Hematopoietic multipotent progenitor cell treated with erythropoietin and hydrocortisone succinate and interleukin-3 and kit ligand, for 8 days (in vitro differentiated cells): ENCODE results near the gene CCDC149.

Source experiments
- DNase-seq: peaks from one replicate; pipeline ENCODE4 v3.0.0-alpha.2; 2015

Gene CCDC149

DNA sequence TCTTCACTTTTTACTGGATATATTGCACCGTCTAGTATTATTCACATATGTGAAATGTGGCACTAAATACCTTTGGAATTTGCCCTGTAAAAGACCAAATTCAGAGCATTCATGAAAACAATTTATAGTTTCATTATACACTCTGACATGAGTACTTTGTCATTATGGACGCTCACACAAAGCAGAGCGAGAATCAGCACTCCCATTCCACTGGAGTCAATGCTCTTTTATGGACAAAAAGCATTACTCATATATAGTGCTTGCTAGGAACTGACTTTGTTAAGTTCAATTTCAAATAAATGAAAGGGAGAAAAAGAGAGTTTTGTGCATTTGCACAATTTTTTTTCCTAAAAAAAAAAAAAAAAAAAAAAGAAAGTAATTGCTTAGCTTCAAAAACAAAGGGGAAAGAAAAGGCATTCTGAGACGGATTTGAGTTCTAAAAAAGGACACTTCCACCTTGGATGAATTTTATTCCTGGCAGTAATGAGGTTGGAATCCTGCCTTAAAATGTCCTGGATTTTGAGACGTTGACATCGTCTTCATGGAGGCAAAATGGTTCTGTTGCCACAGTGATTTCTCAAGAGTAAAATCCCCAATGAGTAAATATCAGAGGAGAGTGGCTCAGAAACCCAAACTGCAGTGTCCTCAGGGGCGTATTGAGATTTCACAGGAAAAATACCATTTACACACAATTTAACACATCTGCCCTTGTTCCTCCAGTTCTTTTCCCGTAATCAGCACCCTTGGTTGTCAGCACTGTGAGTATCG lies 34.8 kb downstream of the CCDC149 start:
- no peak for DNase-seq

DNA sequence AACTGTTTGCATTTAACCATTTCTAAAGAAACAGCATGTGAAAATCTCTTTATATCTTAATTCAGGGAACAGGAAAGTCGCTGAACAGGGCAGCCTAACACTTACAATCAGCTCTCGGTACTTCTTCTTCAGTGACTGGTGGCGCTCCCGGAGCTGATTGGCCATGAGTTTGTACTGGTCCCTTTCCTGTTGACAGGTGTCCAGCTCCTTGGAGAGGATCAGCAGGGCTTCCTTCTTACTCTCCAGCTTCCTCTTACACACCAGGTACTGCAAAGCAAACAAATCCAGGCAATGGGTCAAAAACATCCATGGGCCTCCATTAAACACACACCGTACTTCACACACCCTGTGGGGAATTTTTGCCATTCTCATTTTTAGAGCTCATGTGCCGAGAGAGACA lies 36.4 kb downstream of the CCDC149 start:
- DNase-seq = no peak

- no peak for DNase-seq
Measured at GRCh38 chr4:24872720-24873119, 40.1 kb downstream of the CCDC149 start.

DNA sequence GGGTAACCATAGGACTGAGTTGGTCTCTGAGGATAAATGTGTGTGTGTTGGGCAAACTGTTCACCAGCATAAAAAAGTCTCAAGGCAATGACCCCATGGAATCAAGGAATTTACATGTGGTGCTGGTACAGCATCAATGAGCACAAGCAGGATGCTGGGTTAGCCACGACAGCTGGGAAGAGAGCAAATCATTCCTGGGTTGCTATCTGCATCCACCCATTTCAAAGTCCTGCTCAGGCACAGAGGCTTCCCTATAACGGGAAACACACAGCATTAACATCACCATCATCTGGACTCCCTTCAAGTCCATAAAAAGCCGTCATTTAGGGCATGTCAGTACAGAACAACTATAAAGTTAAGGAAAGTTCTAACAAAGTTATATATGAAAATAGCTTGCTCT lies 41.6 kb downstream of the CCDC149 start:
- no peak for DNase-seq

DNA sequence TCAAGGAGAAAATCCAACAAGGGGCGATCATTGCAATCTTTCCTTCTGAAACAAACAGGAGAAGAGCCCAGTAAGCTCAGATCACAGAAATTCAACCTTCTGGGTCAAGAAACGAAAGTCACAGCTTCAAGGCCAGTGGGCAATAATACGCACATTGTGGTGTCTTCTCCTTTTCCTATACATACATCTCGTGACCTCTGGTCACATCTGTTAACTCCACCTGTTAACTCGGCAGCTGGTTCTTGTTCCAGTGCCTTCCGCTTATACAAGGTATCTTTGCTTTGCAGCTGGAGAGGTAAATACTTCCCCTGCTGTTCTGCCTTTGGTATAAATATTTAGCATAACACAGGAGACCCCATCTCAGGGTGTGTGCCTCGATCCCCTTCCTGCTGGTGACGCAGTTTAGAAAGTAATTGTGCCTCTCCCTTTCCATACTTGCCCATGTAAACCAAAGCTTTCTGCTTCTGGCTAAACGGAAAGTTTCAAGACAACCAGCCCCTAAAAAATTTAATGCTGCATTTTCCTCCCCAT lies 45.0 kb downstream of the CCDC149 start:
- no peak for DNase-seq

DNA sequence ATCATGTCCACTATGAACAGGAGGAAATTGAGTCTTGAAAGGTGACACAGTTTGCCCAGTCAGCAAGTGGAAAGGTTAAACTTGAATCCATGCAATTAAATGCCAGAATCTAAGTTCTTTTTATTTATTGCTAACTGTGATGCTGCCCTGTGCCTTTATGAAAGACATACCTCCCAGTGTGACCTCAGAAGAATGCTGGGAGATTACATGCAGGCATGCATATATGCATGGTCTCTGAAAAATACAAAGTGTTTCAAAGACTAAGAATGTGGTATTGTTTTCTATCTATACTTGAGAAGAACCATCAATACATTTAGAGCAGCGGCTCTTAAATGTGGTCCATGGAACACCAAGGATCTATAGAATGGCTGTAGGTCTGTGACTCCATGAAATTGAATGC lies 45.6 kb downstream of the CCDC149 start:
- DNase-seq = no peak

GRCh38 chr4:24865401-24865800 lies 47.4 kb downstream of the CCDC149 start:
- no peak for DNase-seq

GRCh38 chr4:24863799-24864198 lies 49.0 kb downstream of the CCDC149 start:
- DNase-seq = no peak

DNA sequence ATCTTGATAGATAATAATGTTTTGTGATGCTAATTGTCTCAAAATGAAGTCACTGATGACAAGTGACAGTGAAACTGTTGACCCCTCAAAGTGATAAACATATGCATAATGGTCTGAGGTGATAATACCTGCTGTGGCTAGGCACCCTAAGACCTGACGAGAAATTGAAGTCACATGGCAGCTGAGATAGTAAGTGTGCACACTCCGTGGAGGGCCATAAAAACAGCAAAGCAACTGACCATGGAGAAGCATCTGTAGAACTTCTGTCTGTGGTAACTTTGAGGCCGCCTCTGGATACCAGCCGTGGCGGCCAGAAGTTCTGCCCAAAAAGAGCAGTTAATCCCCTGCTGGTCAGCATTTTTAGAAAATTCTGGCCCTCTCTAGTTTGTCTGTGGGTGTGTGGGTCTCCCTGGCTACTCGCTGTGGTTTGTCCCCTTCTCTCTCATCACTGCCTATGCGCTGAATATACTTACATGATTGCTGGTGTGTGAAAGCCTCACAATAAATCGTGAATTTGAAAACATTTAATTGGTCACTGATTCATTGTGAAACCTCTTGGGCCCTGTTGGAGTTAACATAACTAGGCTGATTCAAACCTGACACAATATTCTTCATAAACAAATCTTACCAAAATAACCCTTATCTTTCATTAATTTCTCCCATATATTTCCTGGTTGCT lies 50.6 kb downstream of the CCDC149 start:
- no peak for DNase-seq

DNA sequence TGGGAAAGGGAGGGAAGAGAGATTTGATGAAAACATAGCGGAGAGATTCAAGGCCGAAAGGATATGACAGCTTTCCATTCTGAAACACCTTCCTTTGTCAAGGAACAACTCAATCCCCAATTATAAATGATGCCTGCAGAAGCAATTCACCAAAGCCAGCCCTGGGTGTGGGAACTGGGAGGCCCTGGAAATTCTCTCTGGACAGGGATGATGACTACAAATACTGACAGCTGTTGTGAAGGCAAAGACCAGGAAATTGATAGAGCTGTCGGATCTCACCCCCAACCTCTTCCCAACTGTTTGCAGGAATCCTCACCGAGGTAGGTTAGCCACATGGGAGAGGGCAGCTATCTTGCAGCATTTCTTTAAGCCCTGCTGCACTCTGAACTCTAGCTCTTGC lies 54.3 kb downstream of the CCDC149 start:
- no peak for DNase-seq

GRCh38 chr4:24858026-24858425 lies 54.8 kb downstream of the CCDC149 start:
- DNase-seq = no peak

DNA sequence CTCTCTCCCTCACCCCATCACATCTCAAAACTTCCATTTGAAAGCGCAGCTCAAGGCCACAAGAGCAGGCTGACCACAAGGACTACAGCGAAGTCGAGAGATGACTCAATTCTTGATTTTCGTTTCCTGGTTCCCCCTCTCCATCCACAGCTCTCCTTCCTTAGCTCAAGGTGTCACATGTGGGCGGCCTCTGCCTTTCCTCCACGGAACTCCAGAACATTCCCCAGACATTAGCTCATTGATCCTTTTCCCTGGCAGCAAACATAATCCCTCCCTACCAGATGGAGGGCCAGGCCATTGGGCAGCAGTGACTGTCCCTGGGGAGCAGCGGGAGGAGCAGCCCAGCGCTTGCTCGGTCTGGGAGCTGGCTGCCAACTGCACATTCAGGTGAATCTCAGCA lies 56.3 kb downstream of the CCDC149 start:
- no peak for DNase-seq

DNA sequence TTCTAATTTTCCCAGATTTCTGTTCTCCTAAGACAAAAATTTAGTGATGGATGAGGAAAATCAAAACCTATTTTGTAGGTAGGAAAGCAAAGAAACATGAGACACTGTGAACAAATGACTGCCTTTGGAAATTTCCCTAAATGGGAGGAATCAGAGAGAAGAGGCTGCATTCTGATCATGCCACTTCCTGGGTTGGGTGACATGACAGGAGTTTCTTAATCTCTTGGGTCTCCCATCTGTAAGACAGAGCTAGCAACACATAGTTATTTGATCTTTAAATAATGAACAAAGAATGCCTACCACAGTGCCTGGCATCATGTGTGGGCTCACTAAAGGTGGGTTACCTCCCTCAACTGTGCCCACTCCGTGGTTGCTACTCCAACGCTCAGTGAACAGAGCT lies 57.1 kb downstream of the CCDC149 start:
- no peak for DNase-seq

- no peak for DNase-seq
Measured at GRCh38 chr4:24853142-24853541, 59.7 kb downstream of the CCDC149 start.

- no peak for DNase-seq
Measured at GRCh38 chr4:24850674-24851073, 62.2 kb downstream of the CCDC149 start.

GRCh38 chr4:24849756-24850155 lies 63.1 kb downstream of the CCDC149 start:
- no peak for DNase-seq

DNA sequence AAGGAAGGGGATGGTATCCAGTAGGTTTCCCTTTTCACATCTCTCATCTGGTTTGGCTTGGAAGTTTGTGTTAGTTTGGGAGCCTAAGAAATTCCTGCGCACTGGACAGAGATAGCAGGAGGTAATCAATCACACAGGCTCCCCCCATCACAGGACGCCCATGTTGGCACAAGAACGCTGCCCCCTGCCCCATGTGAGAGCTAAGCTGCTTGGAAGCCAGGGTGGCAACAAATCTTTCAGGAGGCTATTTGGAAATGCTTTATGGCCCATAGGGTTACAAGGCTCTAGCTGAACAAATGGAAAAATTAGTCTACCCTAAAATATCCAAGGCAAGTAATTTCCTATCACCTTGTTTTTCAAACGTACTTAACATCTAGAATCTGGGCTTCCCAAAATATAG lies 63.5 kb downstream of the CCDC149 start:
- DNase-seq = no peak

- DNase-seq = no peak
Measured at GRCh38 chr4:24846716-24847115, 66.1 kb downstream of the CCDC149 start.

GRCh38 chr4:24845902-24846301 lies 66.9 kb downstream of the CCDC149 start:
- DNase-seq = no peak

GRCh38 chr4:24845132-24845531 lies 67.7 kb downstream of the CCDC149 start:
- DNase-seq = no peak

DNA sequence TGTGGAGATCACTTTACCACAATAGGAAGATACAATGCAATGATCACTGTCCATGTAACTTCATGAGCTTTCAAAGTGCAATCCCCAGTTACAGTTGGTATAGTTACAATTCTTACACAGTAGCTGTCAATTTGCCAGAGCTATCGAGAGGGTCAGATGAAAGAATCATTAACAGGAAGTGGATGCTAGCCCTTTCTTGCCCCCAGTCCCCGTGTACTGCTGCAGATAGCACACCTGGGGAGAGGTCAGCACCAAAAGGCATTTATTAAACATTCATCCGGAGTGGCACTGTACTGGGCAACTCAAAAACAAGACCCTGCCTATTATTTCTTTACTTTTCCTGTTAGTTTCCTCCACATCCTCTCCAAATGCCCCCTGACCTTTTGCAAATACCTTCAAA lies 69.7 kb downstream of the CCDC149 start:
- DNase-seq = no peak

- DNase-seq = no peak
Measured at GRCh38 chr4:24842356-24842755, 70.5 kb downstream of the CCDC149 start.

DNA sequence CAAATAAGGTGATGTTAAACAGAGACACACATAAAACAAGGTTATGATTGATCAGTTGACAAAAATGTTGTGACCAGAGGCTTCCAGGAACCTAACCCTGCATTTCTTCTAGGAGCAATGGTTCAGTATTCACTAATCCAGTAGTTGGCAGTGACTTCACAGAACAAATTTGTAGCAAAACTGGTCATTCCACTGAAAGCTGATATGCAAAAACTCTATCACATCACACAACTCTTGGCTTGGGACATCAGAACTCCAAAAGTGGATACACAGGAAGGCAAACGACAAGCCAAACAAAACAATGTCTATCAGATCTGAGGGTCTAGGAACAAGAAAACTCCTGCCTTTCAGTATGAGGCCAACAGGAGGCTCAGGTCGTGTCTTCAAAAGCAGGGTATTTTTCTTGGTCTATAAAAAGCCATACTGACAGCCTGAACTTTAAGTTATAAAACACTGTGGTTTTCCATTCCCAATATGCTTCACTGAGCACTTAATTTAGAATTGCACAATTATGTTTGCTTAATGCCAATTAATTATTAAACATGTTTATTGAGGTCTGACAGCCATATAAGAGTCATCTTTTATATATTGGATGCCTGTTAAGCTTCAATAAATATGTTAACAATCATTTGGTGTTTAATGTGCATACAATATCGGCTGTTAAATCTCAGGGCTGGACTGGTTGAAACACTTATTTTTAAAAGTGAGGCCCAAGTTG lies 71.9 kb downstream of the CCDC149 start:
- no peak for DNase-seq

DNA sequence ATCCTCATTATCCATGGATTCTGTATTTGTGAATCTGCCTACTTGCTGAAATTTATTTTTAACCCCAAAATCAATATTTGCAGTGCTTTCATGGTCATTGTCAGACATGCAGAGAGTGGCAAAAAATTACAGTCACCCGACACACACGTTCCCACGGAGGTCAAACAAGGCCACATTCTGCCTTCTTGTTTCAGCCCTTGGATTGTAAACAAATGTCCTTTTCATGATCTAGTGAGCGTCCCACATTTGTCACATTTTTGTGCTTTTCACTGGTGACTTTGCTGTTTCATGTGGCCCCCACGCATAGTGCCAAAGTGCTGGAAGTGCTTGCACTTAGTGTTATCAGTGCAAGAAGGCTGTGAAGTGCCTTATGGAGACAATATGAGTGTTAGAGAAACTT lies 72.5 kb downstream of the CCDC149 start:
- no peak for DNase-seq
